Erythroblast (primary cell): ENCODE results near the gene ANXA2R.

Source experiments
- GATA1 ChIP-seq: IDR thresholded peaks from 2 replicates; pipeline ENCODE4 v1.6.1; 2011; ENCODE audit warnings: low read depth, mild to moderate bottlenecking, control low read depth, low read length, moderate library complexity
- POLR2A ChIP-seq: IDR thresholded peaks from 2 replicates; pipeline ENCODE4 v1.6.1; 2011; ENCODE audit warnings: mild to moderate bottlenecking, low read length

DNA sequence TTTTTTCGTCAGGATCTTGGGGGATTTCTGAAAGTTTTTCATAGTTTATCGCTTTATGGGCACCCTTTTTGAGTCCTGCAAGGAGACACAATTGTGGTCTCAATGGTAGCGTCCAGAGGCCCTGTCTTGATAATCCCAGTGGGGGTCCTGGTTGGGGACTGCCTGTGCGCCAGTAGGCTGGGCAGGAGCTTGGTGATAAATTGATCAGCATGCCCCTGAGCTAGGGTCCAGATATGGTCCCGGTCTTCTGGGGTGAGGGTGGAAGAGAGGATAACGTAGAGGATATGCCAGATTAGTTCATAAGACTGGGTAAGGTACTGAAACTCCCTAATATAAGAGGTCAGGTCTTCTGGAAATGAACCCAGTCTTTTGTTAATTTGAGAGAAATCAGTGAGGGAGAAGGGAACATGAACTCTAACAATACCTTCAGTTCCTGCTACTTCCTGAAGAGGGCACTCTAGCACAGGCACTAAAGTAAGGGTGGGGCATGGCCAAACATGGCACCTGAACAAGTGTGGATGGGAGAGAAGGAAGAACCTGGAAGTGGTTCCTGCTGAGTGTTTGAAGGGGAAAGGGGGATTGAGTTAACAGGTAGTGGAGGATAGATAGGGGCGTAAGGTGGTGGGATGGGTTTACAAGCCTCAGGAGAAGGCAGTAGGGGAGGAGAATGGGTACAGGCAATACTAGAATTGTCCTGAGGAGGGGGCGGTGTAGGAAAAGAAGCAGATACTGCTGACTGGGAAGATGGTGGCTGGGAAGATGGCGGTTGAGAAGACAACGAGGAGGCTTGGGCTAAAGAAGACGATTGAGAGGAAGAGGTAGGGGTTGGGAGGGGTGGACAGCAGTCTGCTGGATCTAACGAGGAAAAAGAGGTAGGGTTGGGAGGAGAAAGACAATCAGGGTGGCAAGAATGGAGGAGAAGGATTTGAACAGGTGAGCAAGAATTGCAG is 33.8 kb upstream of the ANXA2R start:
- TF ChIP-seq POLR2A: no peak
- no peak for TF ChIP-seq GATA1
